KBM-7 (cell line): ENCODE data around the gene FGB.

Experiments
- DNase-seq: peaks from one replicate; pipeline ENCODE4 v3.0.0-alpha.2; 2015
- in situ Hi-C: fragments of 300-500 bp; cut with MboI; formaldehyde crosslinking; loops from 2 replicates; pipeline ENCODE4 v1.14.3; 2020; ENCODE audit warnings: low sequenced_read_pairs, low pct_unique_long_range_greater_than_20kb, mixed read lengths

The FGB gene

DNA sequence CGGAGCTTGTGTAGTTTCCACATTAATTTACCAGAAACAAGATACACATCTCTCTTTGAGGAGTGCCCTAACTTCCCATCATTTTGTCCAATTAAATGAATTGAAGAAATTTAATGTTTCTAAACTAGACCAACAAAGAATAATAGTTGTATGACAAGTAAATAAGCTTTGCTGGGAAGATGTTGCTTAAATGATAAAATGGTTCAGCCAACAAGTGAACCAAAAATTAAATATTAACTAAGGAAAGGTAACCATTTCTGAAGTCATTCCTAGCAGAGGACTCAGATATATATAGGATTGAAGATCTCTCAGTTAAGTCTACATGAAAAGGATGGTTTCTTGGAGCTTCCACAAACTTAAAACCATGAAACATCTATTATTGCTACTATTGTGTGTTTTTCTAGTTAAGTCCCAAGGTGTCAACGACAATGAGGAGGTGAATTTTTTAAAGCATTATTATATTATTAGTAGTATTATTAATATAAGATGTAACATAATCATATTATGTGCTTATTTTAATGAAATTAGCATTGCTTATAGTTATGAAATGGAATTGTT lies at the start of gene FGB:
Gene FGB (plus strand): TSS at position 315 of the 558 bp plus-strand sequence. CDS start 8 bp downstream, at position 323.
- no peak for DNase-seq
- in situ Hi-C loops, result no loop called here

DNA sequence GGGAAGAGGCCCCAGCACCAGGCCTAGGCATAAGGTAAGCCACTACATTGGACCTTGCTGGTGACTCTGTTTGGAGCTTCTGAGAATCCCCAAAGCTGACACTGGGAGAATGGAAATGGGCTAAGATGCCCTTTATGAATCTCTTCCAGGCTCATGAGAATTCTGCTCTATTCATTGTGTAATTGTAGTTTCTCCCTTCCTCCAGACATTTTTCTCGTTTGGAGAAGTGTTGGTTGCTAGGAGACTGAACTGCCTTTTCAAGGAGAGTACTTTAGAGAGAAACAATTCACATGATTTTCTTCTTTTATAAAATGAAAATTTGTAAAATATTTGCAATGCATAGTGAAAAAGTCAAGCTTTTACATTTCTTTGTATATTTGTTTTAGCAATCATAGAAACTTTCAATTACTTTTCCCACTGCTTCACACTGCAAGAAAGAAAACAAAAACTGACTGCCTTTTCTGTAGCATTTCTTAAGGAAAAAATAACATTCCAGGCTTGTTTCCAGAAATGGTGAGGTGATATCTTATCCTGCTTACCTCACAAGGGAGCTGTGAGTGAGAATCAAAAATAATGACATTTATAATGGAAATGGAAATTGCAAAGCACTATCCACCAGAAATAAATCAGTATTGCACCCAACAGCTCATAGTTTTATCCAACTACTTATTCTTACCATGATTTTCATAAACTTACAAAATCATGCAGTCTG lies 46.3 kb upstream of the FGB start:
- in situ Hi-C loops, result no loop called here
- no peak for DNase-seq

GRCh38 chr4:154517591-154517990 lies 45.2 kb upstream of the FGB start:
- in situ Hi-C loops, result no loop called here
- DNase-seq, result no peak

- DNase-seq, result no peak
- in situ Hi-C loops, result no loop called here
These were observed 43.6 kb upstream of the FGB start for GRCh38 chr4:154519214-154519613.

DNA sequence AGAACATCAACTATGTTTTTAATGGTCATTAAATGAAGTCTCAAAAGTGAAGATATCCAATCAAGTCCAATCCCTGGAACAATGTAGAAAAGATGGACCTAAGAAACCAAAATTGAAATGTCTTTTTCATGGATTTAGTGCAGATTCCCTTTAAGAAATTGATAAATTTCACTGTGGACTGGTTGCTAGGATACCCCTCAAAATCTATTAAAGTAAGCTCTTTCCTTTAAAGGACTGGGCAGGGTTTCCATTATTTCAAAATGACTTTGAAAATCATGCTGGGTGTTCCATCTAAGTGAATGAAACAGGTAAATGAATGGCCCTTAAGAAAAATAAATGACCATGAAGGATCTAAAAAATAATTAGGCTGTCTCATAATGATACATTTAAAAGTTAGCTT lies 41.2 kb upstream of the FGB start:
- in situ Hi-C loops, result no loop called here
- no peak for DNase-seq

- peak; percentile 31 for DNase-seq
- in situ Hi-C loops, result no loop called here
These were observed 36.7 kb upstream of the FGB start for GRCh38 chr4:154526151-154526550.

DNA sequence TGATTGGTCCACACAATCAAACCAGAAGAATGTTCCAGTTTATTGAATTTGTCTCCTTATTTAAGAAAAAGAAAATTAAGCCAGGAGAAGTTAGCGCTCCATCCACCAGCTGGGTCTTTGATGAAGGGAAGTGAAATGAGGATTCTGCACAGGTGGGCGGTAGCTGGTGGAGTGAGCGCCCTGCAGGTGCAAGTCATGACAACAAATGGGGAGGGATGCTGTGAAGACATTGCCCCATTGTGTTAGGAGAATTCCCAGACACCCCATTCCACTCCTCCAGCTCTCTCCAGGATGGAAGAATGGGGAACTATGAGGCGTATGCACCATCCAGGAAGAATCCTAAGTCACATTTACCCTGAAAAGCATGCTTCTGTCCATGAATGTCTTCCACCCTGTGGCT lies 35.5 kb upstream of the FGB start:
- in situ Hi-C loops, result no loop called here
- no peak for DNase-seq

- in situ Hi-C loops, result no loop called here
- no peak for DNase-seq
These were observed 33.9 kb upstream of the FGB start for GRCh38 chr4:154528869-154529268.

- in situ Hi-C loops, result no loop called here
- no peak for DNase-seq
These were observed 32.9 kb upstream of the FGB start for GRCh38 chr4:154529728-154530519.

- no peak for DNase-seq
- in situ Hi-C loops, result no loop called here
These were observed 28.5 kb upstream of the FGB start for GRCh38 chr4:154534296-154534695.

DNA sequence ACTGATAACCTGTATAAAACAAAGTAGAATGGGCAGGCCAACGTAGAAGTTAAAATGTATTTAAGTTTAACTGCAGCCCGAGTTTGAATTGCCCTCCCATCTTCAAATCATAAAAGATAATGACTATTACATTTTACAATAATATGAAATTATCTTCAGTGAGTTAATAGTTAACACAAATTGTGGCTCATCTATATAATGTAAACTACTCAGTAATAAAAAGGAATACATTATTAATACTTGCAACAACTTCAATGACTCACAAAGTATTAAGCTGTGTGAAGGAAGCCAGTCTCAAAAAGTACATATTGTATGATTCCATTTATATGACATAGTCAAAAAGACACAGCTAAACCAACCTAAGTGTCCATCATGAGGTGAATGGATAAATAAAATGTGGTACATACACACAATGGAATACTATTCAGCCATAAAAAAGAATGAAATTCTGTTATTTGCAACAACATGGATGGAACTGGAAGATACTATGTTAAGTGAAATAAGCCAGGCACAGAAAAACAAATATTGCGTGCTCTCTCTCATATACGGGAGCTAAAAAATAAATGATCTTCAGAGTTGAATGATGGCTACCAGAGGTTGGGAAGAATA lies 20.4 kb upstream of the FGB start:
- in situ Hi-C loops, result no loop called here

GRCh38 chr4:154545689-154546088 lies 17.1 kb upstream of the FGB start:
- DNase-seq, result no peak
- in situ Hi-C loops, result no loop called here

More for the DNA sequence above, 20.4 kb upstream of the FGB start:
- no peak for DNase-seq

DNA sequence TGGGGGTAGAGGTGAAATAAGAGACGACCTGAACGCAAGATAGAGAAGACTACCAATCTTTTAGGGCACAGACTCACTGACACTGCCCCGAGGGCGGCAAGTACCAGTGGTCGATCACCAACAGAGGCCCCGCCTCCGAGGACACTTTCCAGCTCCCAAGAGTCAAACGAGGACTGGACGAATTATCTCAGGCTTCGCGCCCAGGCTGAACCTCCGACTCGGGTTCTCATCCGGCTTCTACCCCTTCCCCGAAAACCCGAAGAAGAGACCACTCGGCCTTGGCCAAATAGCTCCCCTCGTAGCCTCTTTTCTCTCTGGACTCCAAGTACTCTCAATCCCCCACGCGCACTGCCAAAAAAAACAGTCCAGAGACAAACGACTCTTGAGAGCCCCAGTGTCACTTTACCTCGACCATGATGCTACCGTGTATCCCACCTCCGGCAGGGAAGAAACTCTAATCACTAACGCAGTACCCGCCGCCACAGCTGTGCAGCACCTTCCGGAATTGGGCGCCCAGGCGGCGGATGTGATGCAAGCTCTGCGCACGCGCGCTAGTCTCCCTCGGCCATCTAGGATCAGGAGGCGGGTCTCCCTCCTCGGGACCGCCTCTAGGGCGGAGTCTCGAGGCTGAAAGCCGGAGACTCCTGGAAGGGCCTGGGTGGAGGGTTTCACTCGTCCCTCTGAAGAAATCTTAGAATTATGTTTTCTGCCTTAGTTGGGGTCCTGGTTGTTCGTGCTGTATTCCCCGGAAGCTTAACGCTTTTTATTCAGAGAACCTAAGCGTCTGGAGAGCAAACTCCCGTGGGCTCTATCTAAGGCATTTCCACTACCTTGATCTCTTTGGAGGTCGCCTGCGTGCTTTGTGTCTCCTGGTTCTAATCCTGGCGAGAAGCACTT lies 12.7 kb upstream of the FGB start, which contains the start of gene PLRG1:
Gene PLRG1 (minus strand): TSS at position 507 of the 897 bp plus-strand sequence. CDS start 92 bp downstream, at position 415.
- DNase-seq, result peak; percentile 96
- in situ Hi-C loops, result no loop called here

- in situ Hi-C loops, result no loop called here
- DNase-seq, result peak; percentile 65
These were observed 10.7 kb upstream of the FGB start for GRCh38 chr4:154551872-154552686.

DNA sequence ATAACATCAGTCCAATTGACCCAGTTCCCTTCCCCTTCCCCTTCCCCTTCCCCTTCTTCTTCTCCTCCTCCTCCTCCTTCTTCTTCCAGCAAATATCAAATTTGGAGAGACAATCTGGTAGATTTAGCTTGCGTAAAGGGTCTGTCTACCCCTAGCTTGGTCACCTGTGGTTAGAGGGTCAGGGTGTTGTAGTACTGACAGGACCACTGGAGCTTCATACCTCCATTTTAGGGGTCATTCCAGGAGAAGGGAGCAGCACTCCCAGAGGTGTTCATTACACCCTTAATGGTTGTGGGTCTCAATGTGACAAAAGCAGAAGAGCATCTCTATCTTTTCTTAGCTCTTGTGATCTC lies 3.7 kb upstream of the FGB start:
- in situ Hi-C loops, result no loop called here
- no peak for DNase-seq

DNA sequence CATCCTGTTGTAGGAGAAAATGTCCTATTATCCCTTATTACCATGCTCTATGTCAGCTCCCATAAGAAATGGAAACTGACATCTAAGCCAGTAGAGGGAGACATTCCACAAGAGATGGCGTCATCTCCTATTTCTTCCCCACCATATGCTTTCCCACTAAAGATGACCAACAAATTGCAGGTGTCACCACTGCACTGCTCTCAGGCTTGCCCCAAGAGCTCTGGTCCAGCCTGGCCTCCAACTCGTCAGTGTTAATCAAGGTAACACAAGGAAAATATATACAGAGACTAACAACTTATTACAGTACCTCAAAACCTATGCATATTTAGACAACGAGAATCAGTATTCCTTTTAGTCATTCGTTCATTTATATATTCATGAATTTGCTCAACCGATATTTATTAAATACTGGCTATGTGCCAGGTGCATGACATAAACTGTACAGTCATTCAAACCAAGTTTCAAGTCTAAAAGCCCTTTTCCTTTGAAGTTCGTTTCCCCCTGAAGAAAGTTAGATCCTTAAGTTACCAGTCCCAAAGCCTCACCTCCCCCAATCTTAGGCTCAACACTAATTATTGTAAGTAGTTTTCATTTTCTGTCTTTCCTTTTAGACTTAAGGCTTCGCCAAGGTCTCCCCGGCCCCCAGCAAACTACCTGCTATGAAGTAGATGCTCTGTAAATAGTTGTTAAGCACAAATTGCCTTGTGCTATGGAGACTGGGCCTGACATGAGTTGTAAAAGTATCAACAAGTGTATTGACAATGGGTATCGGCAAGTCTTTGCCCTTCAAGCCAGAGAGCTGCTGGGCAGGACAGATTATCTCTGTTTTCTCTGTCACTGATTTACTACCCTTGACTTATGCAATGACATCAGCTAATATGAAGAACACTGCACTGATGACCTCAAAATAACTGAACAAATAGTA lies 3.1 kb upstream of the FGB start:
- in situ Hi-C loops, result no loop called here
- peak; percentile 61 for DNase-seq

DNA sequence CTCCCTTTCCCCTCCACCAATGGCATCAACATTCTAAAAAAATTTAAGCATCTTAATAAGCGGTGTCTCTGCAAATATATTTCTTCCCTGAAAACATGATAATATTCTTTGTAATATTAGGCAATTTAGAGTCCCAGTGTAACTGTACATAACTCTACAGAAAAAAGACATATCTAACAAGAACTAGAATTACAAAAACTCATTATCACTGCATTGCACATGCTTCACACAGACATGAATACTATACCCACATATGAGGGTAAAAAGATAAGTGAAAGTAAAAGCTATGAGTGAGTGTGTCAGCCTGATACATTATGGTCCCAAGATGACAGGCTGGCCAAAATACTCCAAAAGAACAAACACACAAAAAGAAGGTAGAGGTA lies 2.4 kb upstream of the FGB start:
- in situ Hi-C loops, result no loop called here
- no peak for DNase-seq
